ENCODE measurements around the gene A2M.

The A2M gene

DNA sequence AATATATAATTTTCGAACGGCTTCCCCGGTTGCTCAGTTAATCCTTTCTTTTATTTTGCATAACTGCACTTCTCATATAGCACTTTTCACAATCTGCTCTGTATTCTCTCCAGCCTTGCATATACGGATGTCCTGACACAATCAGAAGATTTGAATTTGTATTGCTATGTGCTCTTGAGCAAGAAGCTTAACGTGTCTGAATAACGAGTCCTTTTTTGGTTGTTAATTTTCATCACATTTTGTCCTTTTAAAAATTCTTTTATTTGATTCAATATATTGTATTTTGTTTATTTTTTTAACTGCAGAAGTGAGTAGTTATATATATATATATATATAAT lies 17.6 kb downstream of the A2M start:
- FAIRE-seq = no peak

DNA sequence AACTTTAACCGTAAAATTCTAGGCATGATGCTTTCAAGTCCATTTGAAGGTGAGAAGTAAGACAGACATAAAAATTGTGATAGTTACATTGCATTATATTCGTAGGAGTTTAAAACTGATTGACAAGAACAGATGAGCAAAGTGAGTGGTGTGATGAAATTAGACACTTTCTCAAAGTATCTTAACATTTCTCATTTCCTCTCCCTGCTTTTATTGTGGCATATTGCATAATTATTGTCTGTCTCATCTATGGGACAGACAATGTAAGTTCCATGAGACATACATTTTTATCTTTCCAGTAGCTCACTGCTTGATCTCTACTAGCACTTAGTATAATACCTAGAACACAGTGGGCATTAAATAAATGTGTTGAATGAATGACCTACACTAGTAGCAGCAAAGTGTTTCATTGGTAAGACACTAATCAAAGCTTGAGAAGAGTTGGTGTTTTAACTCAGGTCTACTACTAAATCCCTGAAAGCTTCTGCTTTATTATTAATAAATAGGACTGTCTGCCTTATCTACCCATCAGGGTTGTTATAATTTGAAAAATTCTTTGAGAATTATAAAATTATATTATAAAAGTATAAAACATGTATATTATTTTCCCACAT lies 19.0 kb downstream of the A2M start:
- no peak for FAIRE-seq

DNA sequence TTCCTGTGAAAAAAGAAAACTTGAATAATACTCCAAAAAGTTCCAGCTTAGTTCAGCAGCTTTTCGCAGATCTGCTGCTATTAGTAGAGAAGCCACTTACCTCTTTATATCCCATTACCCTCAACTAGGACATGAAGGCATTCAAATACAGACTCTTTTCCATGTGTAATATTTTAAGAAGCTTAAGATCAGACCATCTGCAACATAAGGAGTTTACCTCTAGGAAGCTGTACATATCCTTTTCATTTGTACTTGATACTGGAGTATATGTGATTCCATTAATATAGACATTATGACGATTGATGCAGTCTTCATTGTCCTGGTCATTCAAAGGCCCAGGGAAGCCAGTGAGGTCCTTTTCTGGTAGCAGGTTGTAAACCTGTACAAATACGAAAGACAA lies 20.4 kb downstream of the A2M start:
- no peak for FAIRE-seq

DNA sequence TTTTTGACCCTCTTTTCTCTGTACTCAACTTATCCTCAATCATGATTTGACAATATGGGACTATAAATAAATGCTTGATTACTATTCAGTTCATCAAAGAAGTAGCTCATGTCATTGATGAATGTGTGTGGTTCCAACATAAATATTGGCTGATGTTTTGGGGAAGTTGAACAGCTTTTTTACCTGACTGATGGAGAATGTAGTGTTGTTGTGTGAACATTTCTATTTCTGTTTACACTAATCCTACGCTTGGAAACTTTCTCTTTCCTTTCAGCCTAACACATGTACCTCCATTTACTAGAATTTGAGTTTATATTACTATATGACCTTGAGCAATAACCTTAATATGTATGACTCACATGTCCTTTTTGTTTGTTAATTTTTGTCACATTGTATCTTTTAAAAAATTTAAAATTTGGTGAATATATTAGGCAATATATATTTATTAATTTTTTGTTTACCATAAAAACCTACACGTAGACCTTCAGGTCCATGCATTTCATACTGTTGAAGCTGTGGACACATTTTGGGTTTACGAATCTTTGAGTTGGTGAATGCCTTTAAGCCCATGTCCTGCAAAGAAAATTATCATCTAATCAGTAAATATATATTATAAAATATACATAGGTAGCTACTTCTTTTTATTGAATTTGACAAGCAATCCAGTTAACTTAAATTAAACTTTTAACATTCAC lies 21.1 kb downstream of the A2M start:
- FAIRE-seq = no peak

DNA sequence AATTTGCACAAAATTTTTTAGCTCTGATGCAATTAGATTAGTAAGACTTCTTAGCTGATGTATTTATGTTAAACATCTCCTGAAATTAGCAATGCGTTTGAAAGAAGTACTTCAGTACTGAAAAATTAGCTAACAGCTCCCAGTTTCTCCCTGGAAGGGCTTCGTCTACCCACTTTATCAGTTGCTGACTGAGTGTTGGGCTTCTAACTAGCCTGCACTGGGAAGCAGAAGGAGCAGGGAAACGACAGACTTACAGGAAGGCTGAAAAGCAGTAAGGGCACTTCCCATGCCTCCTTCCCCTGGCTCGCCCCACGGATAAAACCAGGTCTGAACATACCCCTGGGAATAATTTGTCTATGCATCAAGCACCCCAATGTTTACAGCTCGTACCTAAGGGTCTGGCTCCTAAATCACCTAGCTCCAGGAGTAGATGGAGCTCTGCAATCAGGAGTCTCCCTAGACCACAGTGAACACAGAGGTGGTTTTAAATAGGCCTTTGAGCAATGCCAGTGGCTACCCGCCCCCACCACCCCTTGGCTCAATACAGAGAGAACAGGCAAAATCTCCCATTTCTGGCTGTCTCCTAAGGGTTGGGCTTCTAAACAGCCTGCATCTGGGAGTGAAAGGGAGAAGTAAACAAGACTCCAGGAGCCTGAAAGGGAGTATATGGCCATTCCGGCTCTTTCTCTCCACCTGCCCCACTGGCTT lies 23.7 kb downstream of the A2M start:
- FAIRE-seq = no peak

DNA sequence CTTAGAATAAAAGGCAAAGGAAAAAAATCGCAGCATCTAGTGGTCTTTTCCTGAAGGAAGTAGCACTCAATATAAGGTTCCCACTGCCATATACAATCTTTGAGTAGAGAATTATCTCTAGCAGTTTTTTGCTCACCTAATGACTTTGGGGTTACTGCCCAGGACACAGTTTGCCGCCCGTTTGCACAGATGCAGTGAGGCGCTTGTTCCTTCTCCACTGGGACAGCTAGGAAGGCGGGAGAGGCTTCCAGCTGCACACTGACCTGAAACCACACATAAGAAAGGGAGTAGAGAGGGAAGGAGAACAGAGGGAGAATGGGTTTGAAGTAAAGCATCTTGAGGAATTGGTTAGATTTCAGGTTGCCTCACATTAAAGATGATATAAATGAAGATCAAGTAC lies 25.5 kb downstream of the A2M start:
- FAIRE-seq = no peak

DNA sequence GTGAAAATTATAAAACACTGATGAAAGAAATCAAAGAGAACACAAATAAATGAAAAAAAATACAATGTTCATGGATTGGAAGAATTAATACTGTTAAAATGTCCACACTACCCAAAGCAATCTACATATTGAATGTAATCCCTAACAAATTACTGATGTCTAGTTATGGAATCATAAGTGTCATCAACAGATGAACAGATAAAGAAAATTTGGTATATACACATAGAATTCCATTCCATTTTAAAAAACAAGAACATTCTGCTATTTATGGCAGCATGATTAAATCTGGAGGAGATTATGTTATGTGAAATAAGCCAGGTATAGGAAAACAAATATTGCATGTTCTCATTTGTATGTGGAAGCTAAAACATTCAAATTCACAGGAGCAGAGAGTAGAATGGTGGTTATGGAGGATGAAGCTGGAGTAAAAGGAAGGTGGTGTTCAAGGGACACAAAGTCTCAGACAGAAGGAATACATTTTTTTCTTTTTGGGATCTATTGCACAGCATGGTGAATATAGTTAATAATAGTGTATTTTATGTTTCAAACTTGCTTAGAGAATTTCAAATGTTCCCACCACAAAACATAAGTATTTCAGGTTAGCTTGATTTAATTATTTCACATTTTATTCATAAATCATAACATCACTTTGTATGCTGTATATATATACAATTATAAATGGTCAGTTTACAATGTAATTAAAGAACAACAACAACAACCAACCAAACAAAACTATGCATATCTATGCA lies 28.5 kb downstream of the A2M start:
- no peak for FAIRE-seq

DNA sequence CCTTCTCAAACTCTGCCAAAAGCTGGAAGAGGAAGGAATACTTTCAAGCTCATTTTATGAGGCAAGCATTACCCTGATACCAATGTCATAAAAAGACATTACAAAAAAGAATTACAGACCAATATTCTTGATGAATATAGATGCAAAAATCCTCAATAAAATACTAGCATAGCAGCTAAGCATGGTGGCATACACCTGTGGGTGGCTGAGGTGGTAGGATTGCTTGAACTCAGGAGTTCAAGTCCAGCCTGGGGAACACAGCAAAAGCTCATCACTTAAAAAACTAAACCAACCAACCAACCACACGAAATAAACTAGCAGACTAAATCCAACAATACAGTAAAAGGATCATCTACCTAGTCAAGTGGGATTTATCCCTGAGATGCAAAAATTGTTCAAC lies 29.6 kb downstream of the A2M start:
- no peak for FAIRE-seq

DNA sequence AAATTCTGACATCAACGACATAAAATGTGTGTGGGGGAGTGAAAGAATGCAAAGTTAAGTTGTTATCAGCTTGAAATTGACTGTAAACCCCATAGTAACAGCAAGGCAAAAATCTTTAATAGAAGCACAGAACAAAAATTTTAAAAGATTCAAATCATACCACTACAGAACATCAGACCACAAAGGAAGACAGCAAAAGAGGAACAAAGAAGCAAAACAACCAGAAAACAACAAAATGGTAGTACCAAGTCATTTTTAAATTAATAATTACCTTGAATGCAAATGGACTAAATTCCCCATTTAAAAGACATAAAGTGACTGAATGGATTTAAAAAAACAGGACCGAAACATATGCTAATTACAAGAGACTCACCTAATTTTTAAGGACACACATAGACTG lies 31.3 kb downstream of the A2M start:
- no peak for FAIRE-seq

DNA sequence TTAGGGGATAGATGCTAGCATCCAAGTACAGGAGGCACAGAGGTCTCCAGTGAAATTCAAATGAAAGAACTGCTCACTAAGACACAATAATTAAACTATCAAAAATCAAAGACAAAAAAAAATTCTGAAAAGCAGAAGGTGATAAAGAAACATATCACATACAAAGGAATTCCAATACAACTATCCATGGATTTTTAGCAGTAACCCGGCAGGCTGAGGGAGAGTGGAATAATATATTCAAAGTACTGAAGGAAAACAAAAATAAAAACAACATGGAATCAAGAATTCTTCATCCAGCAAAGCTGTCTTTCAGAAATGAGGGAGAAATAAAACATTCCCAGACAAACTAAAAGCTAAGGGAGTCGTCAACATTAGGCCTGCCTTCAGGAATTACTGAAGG lies 31.9 kb downstream of the A2M start:
- no peak for FAIRE-seq

DNA sequence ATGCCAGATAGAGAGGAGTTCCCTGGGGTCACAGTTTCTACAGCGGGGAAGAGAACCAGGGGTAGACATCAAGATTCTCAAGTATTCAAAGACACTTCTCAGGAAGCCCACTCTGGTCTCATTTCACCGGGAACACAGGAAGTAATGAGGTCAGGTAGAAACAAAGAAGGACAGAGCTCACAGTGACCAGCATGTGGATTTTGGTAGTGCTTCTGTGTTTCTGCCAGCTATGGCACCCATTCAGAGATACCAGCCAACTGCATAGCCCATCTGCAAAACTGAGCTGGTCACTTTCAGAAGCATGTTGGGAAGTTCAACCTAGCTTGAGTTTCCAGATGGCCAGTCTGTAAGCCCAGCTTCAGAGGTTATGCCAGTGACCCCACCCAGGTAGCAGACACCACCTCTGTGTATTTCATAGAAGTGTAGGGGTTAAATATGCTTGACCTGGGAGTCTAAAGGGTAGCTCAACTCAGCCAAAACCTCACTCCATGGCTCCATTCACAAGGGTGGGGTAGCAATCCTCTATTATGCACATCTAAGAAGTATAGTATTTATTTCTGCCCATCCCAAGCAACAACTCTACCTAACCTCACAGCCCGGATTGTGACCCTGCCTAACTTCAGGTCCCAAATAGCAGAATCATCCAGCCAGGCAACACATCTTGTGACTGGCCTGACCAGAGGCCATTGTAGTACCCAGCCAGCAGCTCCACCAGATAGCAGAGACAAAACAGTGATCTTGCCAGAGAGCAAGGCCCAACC lies 33.9 kb downstream of the A2M start:
- FAIRE-seq = no peak

DNA sequence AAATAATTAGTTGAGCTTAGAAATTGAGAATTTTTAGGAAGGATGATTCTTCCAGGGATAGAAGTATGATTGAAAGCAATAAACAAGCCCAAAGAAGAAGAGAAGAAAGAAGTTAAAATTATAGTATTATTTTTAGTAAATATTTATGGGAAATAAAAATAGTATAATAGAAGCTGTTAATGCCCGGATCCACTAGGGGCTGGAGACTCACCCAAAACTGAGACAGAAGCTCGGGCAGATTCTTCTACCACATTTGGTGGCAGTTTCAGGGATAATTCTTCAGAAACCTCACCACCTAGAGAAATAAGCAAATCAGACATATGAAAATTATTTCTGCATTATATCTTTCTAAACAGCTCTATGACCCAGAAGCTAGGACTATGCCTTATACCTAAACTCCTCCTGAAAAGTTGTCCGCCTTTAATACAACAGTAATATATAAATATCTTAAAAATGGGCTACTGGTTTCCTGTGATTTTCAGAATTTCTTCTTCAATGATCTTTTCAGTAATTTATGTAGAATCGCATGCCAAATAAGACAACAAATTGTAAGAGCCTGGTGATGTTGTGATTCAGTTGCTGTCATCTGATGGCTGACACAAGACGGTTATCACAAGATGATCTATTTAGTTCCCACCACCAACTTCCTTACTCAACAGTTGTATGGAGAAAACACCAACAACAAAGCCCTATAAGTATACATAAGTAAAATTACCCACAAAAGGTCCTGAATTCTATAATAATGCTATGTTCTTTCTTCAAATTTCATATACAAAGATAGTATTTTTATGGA lies 35.6 kb downstream of the A2M start:
- FAIRE-seq = no peak

DNA sequence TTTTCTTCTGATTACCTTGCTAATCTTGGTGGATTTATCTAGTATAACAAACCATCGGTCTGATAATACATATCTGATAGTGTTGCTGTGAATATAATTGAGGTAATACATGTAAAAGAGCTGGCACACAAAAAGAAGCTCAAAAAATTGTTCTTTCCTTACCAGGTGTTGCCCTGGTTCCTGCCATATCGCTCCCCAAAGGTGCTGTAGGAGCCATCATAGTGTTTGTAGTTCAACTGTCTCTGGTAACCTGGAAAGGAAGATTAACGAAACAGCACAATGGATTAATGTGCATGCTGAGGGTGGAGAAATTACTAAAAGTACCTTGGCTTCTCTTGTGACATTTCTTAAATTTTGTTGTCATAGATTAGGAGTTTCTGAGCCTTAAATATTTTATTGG lies 36.6 kb downstream of the A2M start:
- no peak for FAIRE-seq

DNA sequence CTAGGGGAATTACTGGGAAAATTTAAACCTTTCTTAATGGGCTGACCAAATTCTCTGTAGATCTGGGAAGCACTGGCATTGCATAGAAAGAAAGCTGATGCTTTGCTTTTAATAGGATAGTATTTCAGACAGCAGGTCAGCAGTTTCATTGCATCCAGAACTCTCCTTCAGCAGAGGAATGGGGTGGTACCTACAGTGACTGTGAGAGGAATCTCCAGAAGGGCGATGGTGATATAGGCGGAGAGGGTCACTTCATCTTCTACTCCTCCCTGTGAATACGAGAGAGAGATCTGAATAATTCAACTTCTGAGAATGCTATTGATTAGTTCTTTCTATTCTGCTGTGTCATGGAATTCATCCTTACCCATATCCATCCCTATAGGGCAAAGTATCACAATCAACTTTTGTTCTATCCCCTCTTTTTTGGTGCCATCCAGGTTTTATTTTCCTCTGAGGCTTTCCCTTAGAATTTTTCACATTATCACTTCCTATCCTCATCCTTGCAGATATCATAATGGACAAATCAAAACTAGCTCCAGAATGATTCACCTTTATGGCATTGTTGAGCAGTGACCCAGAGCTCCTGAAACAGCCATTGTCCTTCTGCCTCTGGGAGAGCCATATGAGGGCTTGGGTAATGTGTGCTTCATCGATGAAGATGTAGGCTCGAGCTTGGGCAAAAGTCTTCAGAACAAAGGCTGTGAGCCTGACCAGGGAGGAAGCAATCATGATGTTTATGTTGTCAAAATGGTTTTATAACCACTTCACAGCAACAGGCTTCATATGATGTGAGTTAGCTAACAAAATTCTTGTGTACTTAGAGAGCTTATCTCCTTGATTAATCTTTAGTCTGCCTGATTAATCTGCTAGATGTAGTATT lies 38.3 kb downstream of the A2M start:
- FAIRE-seq = no peak

DNA sequence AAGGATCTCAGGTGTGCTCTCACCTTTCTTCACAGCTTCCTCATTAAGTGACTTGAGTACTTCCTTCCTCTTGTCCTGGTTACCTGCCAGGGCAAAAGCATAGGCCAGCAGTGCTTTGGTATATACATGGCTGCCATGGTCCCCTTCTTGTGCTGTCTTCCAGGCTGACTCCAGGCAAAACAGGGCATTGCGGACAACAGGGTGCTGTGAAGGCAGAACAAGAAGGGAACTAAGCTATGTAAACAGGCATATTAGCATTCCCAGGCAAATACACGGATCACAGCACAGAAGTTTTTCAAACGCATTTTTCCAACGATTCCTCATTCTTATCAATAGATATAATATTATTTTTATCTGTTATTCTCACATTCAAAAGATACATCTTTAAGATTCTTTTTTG lies 39.0 kb downstream of the A2M start:
- FAIRE-seq = no peak

DNA sequence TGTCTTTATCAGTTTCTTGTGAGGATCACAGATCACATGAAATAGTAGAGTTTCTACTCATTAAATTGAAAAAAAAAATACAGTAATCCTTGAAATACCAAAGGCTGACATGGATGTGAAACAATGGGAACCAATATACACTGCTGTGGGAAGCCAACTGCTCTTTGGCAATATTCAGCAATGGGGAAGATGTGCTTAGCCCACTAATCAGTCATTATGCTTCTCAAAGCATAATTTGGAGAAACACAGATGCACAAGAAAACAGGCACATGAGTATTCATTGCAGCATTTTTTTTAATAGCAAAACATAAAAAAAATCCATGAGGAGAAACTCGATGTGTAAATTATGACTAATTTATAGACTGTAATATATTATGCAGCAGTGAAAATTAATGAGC lies 40.6 kb downstream of the A2M start:
- no peak for FAIRE-seq

DNA sequence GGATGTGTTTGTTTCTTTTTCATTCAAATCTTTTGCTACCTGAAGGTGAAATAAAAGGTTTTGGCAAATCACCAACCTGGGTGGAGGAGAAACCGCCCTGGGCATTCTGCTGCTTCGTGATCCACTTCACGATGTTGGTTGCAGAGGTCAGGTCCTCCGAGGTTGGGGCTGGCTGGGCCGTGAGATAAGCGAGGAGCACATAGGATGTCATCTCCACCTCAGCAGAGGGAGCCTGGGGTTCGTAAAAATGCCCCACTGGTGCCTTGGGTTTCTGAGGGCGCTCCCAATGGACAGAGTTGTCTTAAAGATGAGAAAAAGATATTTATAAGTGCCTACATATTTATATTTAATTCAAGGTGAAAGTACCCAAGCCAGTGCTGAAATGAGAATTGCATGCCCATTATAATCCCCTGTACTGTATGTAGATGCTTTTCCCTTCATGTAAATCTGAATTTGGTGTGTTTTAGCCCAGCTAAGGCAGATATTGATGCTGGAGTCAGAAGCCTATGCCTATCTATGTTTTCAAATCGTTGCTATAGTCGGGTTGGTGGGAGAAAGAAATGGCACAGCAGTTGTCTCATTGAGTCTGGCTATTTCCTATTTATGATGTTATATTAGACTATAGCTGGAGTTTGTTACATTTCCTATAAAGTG lies 41.1 kb downstream of the A2M start:
- FAIRE-seq = no peak

DNA sequence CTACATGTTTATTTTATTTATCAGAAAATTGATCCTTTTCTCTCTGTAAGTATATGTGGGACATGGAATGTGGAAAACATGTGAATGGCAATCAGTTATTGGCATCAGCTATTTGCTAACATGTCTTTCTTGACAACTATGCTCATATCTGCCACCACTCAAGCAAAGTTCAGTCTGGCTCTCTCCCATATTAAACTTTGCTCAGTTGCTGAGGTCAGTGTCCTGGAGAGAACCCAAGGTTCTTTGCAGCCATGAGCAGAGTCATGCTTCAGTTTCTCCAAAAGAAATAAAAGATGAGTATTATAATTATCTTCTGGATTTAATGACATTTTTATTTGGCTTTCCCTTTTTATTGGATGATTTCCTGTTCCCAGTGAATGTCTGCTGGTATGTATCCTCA lies 42.6 kb downstream of the A2M start:
- FAIRE-seq = no peak

DNA sequence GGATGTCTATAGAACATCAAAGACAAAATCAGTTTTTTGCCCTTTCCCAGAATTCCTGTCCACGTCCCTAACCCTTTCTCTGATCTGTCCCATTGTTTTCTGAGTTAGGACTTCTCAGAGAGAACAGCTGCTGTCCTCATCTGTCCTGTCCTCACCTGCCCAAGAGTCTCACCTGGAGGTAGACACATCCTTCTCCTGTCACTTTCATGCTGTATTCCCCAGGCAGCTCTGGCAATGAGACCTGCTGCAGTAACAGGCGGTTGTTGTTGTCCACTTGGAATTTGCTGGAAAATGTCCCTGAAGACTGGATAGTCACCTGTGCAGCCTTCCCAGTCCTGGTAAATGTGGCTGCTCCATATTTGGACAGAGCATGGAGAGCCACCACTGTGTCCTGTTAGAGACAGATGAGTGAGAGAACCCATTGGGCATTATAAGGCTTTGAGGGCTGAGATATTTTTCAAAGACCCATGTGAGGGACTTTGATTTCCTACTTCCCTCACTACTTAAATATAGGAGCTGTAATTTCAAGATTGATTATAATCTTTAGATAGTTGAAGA lies 43.2 kb downstream of the A2M start:
- FAIRE-seq = no peak

DNA sequence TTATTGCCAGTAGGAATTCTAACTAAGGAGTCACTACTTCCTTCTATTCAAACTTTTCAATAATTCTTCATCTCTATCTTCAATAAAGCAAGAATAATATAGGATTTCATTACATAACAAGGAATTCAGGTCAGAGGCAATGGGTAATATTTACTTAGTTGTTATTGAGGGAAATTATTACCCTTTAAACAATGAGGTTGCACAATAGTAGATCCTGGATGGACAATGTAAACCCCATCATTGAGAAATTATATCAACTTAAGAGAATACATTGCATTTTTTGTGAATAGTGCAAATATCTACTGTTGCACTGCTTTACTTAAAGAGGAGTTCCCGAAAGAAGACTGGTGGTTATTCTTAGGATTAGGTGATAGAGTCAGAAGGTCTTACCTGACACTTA lies 43.8 kb downstream of the A2M start:
- FAIRE-seq = no peak
